Measurements from ENCODE around the gene ARX.

Gene ARX

DNA sequence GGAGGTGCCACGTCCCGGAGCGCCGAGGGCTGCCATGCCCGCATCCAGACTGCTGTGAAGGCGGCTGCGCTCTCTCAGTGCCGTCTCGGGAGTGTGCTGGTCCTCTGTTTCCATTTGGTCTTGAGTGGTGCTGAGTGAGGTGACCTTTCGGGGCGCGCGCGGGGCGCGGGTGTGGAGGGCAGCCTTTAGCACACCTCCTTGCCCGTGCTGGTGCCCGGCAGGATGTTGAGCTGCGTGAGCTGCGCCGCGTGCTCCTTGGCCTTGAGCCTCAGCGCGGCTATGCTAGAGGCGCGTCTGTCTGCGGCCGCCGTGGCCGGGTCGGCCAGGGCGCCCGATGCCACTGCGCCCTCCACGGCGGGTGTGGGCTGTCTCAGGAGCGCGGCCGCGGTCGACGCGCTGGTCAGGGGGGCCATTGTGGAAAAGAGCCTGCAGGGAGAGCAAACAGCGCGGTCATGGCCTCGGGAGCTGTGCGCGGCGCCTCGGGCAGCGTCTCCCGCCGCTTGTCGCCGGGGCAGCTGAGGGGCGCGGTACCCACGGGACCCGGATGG is 11.2 kb downstream of the ARX start:
- no peaks in the 10 kb centered on the region for H3K9me3 ChIP-seq (ENCODE audit: low read length)
- H3K79me2 ChIP-seq (ENCODE audit: insufficient read depth, low read length) = no peaks in the 10 kb centered on the region
- H3K4me3 ChIP-seq (ENCODE audit: low read depth, low read length, poor library complexity, severe bottlenecking) = no peak overlapping the region
- no peak overlapping the region for H3K4me2 ChIP-seq (ENCODE audit: low read length)
- no peak overlapping the region for H3K27ac ChIP-seq (ENCODE audit: low read depth, low read length, poor library complexity, severe bottlenecking)
- H4K20me1 ChIP-seq (ENCODE audit: insufficient read depth, low read length) = no peaks in the 10 kb centered on the region
- H3K36me3 ChIP-seq (ENCODE audit: insufficient read depth, low read length) = no peaks in the 10 kb centered on the region
- no peak overlapping the region for H2AFZ ChIP-seq (ENCODE audit: low read length)
- no peak overlapping the region for H3K9ac ChIP-seq (ENCODE audit: low read length)
- no peaks in the 10 kb centered on the region for H3K27me3 ChIP-seq (ENCODE audit: insufficient read depth, low read length)
- TF ChIP-seq CTCF (IDR thresholded peaks at IDR 0.05; ENCODE audit: low read length) (no peak), EZH2 (IDR thresholded peaks at IDR 0.05; ENCODE audit: borderline replicate concordance, low read length) (no peak)
- H3K4me1 ChIP-seq (ENCODE audit: insufficient read depth, low read length, severe bottlenecking) = no peaks in the 10 kb centered on the region
- H3K9me2 ChIP-seq (ENCODE audit: low read depth, low read length) = no peaks in the 10 kb centered on the region
- H3F3A ChIP-seq (ENCODE audit: insufficient read depth, low read length) = no peaks in the 10 kb centered on the region

DNA sequence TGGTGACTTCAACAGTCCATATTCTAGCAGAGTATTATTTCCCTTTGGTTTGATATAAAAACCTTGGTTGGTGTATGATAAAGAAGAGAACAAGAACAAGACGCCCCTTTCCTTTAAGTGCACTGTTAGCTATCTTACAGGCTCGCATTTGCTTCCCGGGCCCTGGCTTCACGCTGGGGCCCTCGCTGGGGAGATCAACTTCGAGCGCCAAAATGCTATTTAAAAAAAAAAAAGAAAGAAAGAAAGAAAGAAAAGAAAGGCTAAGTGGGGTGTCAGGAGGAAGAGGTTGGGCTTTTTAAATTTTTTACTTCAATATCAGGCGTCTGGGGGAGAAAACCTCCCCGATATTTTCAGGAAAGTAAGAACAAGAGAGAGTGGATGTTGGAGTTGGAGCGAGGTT is 11.7 kb downstream of the ARX start:
- Histone ChIP-seq H3K27me3 (ENCODE audit: insufficient read depth, low read length) (no peaks in the 10 kb centered on the region), H3K4me1 (ENCODE audit: insufficient read depth, low read length, severe bottlenecking) (no peaks in the 10 kb centered on the region), H3F3A (ENCODE audit: insufficient read depth, low read length) (no peaks in the 10 kb centered on the region), H4K20me1 (ENCODE audit: insufficient read depth, low read length) (no peaks in the 10 kb centered on the region), H3K4me3 (ENCODE audit: low read depth, low read length, poor library complexity, severe bottlenecking) (no peak overlapping the region), H3K9me3 (ENCODE audit: low read length) (no peaks in the 10 kb centered on the region), H3K27ac (ENCODE audit: low read depth, low read length, poor library complexity, severe bottlenecking) (no peak overlapping the region), H3K36me3 (ENCODE audit: insufficient read depth, low read length) (no peaks in the 10 kb centered on the region), H2AFZ (ENCODE audit: low read length) (no peak overlapping the region), H3K4me2 (ENCODE audit: low read length) (no peak overlapping the region), H3K9ac (ENCODE audit: low read length) (no peak overlapping the region), H3K9me2 (ENCODE audit: low read depth, low read length) (no peaks in the 10 kb centered on the region), H3K79me2 (ENCODE audit: insufficient read depth, low read length) (no peaks in the 10 kb centered on the region)
- TF ChIP-seq EZH2 (IDR thresholded peaks at IDR 0.05; ENCODE audit: borderline replicate concordance, low read length) = no peak
- TF ChIP-seq CTCF (IDR thresholded peaks at IDR 0.05; ENCODE audit: low read length) = no peak

DNA sequence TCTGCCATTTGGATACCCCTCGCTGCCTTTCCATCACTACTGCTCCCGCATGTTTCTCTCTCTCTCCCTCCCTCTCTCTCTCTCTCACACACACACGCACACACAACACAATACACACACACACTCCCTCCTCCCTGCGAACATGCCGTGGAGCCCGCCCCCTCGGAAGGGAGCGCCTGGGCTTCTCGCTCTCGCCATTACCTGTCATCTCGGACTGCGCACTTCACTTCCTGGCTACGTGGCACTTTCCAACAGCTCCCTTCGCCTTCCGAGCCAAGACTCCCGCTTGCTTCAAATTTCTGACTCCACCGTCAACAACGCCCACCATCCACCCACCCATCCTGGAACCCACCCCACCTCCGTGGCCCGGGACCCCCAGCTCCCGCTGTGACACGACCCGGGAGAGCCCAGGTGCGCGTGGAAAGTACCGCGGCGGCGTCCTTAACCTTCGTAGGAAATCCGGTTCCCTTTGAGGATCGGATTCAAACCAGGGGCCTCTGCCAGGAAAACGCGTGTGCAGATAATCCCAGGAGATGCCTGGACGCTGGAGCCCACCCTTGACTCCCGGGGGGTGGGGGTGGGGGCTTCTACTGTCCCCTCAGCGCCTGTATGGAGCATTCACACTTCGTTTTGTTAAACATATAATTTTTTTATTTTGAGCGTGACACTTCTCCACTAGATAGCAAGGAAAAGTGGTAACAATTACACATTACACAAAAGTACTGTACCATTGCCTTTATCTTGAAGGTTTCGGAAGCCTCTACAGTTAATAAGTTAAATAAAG is 12.5 kb downstream of the ARX start:
- H3K27me3 ChIP-seq (ENCODE audit: insufficient read depth, low read length) = no peaks in the 10 kb centered on the region

More for the DNA sequence above, 12.5 kb downstream of the ARX start:
- H3K9me3 ChIP-seq (ENCODE audit: low read length) = no peaks in the 10 kb centered on the region
- no peak for TF ChIP-seq EZH2 (IDR thresholded peaks at IDR 0.05; ENCODE audit: borderline replicate concordance, low read length)
- TF ChIP-seq CTCF (IDR thresholded peaks at IDR 0.05; ENCODE audit: low read length) = no peak
- no peaks in the 10 kb centered on the region for H3K36me3 ChIP-seq (ENCODE audit: insufficient read depth, low read length)
- no peaks in the 10 kb centered on the region for H3K79me2 ChIP-seq (ENCODE audit: insufficient read depth, low read length)
- H3K9me2 ChIP-seq (ENCODE audit: low read depth, low read length) = no peaks in the 10 kb centered on the region
- no peak overlapping the region for H3K4me2 ChIP-seq (ENCODE audit: low read length)
- H3K27ac ChIP-seq (ENCODE audit: low read depth, low read length, poor library complexity, severe bottlenecking) = no peak overlapping the region
- no peaks in the 10 kb centered on the region for H3F3A ChIP-seq (ENCODE audit: insufficient read depth, low read length)
- no peak overlapping the region for H3K9ac ChIP-seq (ENCODE audit: low read length)
- H3K4me1 ChIP-seq (ENCODE audit: insufficient read depth, low read length, severe bottlenecking) = no peaks in the 10 kb centered on the region
- no peak overlapping the region for H3K4me3 ChIP-seq (ENCODE audit: low read depth, low read length, poor library complexity, severe bottlenecking)
- H2AFZ ChIP-seq (ENCODE audit: low read length) = no peak overlapping the region
- H4K20me1 ChIP-seq (ENCODE audit: insufficient read depth, low read length) = no peaks in the 10 kb centered on the region

Data from OCI-LY1 (cell line).